Omental fat pad (tissue), 4 donors: ENCODE data around the gene SEC22A. TPM values are rescaled to one million over a fixed set of nuclear protein-coding genes. Genes with fewer than 3 reads are reported as not detected.

Source experiments
- ATAC-seq: fragments of 150-250 bp; one replicate; pipeline ENCODE4 v1.9.1; 2016; ENCODE audit warnings: mild to moderate bottlenecking, moderate library complexity; ENCODE audit not compliant: low FRiP score
- DNase-seq: peaks from one replicate; pipeline ENCODE4 v3.0.0-alpha.2; 2019; ENCODE audit warnings: low spot score
- CTCF ChIP-seq, 3 donors: fragments of 450-650 bp; IDR thresholded peaks; one replicate each; pipeline ENCODE4 v1.5.1; 2016 to 2017; ENCODE audit warnings: antibody characterized with exemption in 3 of 3, mild to moderate bottlenecking in 3 of 3, moderate library complexity in 2 of 3
- total RNA-seq, 4 donors: library from RNA; depleted of rRNA; stranded (reverse); fragments of >200 nt; gene quantifications; one replicate each; pipeline ENCODE4 v1.1.0, GENCODE V29; 2016

The SEC22A gene
- total RNA-seq, 4 donors from 2014 or later = 18.4 to 33.7 (median 31.1) TPM

GRCh38 chr3:123262226-123262625 lies 60.5 kb downstream of the SEC22A start:
- ATAC-seq (no peak), DNase-seq (no peak)
- TF ChIP-seq CTCF (IDR thresholded peaks at IDR 0.05) = no peak

GRCh38 chr3:123262868-123263267 lies 61.1 kb downstream of the SEC22A start:
- ATAC-seq (no peak), DNase-seq (no peak)
- no peak for TF ChIP-seq CTCF (IDR thresholded peaks at IDR 0.05)

GRCh38 chr3:123263941-123264340 lies 62.2 kb downstream of the SEC22A start:
- no peak for DNase-seq
- ATAC-seq = no peak
- no peak for TF ChIP-seq CTCF (IDR thresholded peaks at IDR 0.05)

GRCh38 chr3:123267821-123268220 lies 66.1 kb downstream of the SEC22A start:
- no peak for TF ChIP-seq CTCF (IDR thresholded peaks at IDR 0.05)
- DNase-seq (no peak), ATAC-seq (no peak)

GRCh38 chr3:123270818-123271217 lies 69.1 kb downstream of the SEC22A start:
- TF ChIP-seq CTCF (IDR thresholded peaks at IDR 0.05) = no peak
- ATAC-seq = no peak
- DNase-seq = no peak

GRCh38 chr3:123271466-123272159 lies 69.9 kb downstream of the SEC22A start:
- DNase-seq (no peak), ATAC-seq (no peak)
- TF ChIP-seq CTCF (IDR thresholded peaks at IDR 0.05) = no peak

- ATAC-seq (no peak), DNase-seq (no peak)
- TF ChIP-seq CTCF (IDR thresholded peaks at IDR 0.05) = no peak
These were observed 70.8 kb downstream of the SEC22A start for GRCh38 chr3:123272547-123272946.
